Neural progenitor cell (in vitro differentiated cells): ENCODE results near the gene NLRP11.

Source experiments
- CTCF ChIP-seq: fragments of 200-600 bp; sonication (generic); IDR thresholded peaks from 2 replicates; pipeline ENCODE4 v1.5.1; 2017; ENCODE audit warnings: antibody characterized with exemption, mild to moderate bottlenecking
- EZH2 ChIP-seq: fragments of 200-600 bp; sonication (generic); IDR thresholded peaks from 2 replicates; pipeline ENCODE4 v1.6.1; 2017; ENCODE audit warnings: antibody characterized with exemption, mild to moderate bottlenecking, moderate library complexity
- EZH2phosphoT487 ChIP-seq: fragments of 200-600 bp; sonication (generic); IDR thresholded peaks from 2 replicates; pipeline ENCODE4 v1.6.1; 2017; ENCODE audit warnings: antibody characterized with exemption

DNA sequence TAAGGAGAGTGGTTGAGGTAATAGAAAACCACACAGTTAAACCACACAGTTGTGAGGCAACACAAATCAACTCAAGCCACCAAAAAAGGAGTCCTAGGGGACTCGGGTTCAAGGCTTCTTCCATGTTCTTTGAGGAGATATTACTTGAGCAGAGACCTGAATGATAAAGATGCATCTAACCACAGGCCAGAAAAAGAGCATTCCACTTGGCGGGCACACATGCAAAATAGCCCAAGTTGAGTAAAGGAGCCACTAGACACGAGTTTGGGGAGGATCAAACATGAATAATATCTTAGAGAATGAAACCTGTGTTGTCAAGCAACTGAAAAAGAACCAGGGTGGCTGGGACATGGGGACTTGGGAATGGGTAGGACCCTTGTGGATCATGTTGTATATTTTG, 34.7 kb upstream of the NLRP11 start:
- TF ChIP-seq CTCF (no peak), EZH2 (no peak), EZH2phosphoT487 (no peak)
